ENCODE results near the gene SLAMF7.

DNA sequence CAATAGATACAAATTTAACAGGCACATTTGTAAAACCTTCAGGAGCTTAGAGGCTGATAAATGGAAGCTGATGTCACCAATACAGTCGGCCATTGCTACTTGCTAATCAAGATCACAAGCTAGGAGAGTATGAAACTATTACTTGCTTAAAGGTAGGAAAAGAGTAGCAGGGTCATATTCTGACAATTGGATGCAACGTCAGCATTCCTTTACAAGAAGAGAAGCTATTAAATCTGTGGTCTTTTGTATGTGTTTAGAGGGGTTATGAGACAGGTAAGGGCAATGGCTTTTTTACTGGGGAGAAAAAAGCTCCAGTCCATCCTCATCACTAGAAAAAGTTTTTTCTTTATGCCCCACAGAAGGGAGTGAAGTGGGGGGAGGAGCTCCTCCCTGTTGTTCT, 15.7 kb upstream of the SLAMF7 start:
- TF ChIP-seq, protein P1, sequence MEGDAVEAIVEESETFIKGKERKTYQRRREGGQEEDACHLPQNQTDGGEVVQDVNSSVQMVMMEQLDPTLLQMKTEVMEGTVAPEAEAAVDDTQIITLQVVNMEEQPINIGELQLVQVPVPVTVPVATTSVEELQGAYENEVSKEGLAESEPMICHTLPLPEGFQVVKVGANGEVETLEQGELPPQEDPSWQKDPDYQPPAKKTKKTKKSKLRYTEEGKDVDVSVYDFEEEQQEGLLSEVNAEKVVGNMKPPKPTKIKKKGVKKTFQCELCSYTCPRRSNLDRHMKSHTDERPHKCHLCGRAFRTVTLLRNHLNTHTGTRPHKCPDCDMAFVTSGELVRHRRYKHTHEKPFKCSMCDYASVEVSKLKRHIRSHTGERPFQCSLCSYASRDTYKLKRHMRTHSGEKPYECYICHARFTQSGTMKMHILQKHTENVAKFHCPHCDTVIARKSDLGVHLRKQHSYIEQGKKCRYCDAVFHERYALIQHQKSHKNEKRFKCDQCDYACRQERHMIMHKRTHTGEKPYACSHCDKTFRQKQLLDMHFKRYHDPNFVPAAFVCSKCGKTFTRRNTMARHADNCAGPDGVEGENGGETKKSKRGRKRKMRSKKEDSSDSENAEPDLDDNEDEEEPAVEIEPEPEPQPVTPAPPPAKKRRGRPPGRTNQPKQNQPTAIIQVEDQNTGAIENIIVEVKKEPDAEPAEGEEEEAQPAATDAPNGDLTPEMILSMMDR (IDR thresholded peaks at IDR 0.05; ENCODE audit: extremely low read depth in 1 of 2, insufficient read depth in 1 of 2, low read depth in 1 of 2, low read length in 2 of 2), result no peak
- TF ChIP-seq MYC (IDR thresholded peaks at IDR 0.05; ENCODE audit: low read depth, low read length) (no peak), POLR2AphosphoS5 (IDR thresholded peaks at IDR 0.05; ENCODE audit: insufficient read depth, low read depth, low read length) (no peak), GATA2 (IDR thresholded peaks at IDR 0.05; ENCODE audit: insufficient read depth, insufficient read length, low read depth, low read length) (no peak), POLR2A (IDR thresholded peaks at IDR 0.05; ENCODE audit: low read depth, low read length) (no peak), JUN (IDR thresholded peaks at IDR 0.05; ENCODE audit: borderline replicate concordance, insufficient read depth, insufficient read length, low read depth) (no peak), EZH2 (IDR thresholded peaks at IDR 0.05; ENCODE audit: borderline replicate concordance, low read depth, low read length, severe bottlenecking) (no peak), FOS (IDR thresholded peaks at IDR 0.05; ENCODE audit: borderline replicate concordance, insufficient read depth, low read length) (no peak)
- TF ChIP-seq, protein P2, sequence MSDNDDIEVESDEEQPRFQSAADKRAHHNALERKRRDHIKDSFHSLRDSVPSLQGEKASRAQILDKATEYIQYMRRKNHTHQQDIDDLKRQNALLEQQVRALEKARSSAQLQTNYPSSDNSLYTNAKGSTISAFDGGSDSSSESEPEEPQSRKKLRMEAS (IDR thresholded peaks at IDR 0.05; ENCODE audit: insufficient read depth, insufficient read length), result no peak

Data from endothelial cell of umbilical vein (primary cell).